HS-5 (cell line): Measurements from ENCODE around the gene CRY2.

Experiments used
- DNase-seq: peaks from one replicate; pipeline ENCODE4 v3.0.0-alpha.2; 2012; ENCODE audit warnings: low read depth

CRY2 gene

GRCh38 chr11:45930951-45931570 is 83.8 kb downstream of the CRY2 start:
- no peak for DNase-seq

DNA sequence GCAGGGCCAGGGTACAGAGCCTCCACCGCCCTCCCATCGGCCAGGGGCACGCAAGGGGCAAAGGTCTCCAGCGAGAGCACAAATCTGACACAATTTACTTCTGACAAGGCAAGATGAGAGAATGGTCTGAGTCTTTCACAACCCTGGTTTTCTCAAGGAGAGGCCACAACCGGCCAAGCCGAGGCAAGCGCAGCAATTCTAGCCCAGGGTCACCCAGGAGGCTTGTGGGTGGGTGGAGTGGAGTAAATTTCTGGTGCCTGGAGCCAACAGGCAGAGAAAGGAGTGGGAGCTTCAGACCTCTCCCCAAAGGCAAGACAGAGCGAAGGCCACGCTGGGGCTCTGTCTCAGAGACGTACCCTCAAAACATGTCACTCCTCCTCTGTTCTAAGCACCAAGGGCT is 84.5 kb downstream of the CRY2 start:
- no peak for DNase-seq

DNA sequence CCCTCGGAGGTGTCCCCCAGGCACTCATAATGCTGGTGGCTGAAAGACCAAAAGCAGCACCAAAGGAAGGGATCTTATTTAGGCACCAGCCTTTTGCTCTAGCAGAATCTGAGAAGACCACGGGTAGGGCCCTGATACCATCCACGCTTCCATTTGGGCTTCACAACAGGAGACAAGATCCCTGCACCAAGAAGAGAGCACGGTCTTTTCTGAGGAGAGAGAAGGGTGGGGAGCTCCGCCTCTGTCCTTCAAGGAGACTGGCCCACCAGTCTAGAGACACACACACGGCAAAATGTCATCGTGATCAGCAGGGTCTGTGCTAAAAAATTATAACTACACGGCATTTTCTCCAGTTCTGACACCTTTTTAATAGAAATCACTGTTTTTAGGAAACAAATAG is 84.9 kb downstream of the CRY2 start:
- DNase-seq = no peak
